ENCODE measurements around the gene SORBS1.
A peak's percentile ranks its signal among the peaks of the same experiment; 100 is the strongest.

SORBS1 gene

DNA sequence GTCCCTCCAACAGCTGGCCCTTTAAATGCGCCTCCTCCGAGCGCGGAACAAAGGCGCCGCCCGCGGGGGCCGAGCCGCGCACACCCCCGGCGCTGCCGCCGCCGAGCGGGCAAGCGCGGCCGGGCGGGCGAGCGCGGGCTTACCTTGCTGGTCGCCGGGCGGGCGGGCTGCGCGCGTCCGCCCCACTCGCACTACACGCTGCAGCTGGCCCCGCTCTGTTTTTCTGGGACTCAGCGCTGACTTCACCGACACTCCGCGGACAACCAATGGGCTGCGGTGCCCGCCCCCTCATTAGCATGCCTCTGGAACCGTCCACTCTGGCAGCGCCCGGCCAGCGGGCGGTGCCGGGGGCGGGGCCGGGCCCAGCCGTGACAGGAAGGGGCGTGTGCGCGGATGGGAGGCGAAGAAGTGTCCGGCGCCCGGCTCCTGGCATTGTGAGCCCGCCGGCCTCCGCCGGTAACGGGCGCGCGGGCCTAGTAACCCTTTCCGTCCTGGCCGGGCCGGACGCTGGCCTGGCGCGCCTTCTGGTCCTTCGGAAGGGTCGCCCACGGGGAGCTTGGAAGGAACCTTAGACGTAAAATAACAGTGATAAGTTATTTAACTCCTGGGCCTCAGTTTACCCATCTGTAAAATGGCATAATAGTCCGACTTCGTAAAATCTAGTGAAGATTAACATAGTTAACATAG, at the start of gene SORBS1:
TSS of gene SORBS1 (minus strand) at position 195 of the 687 bp plus-strand sequence. CDS start 120,236 bp downstream, outside the sequence.
- peak; percentile 95 for DNase-seq

DNA sequence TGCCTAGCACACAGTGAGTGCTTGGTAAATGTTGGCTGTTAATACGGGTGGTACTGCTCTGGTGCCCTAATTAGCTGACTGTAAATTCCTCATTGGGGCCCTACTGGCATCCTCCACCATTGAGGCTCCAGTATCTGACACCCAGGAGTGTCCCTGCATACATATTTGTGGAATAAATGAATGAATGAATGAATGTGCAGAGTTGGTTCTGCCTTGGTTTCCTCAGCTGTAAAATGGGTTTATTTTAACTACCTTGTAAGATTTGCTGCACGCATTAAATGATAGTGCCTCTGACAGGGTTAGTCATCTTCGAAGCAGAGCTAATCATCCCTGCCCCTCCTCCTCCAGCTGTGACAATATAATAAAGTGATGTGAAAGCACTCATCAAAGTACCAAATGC, 49.6 kb upstream of the SORBS1 start:
- DNase-seq = no peak

DNA sequence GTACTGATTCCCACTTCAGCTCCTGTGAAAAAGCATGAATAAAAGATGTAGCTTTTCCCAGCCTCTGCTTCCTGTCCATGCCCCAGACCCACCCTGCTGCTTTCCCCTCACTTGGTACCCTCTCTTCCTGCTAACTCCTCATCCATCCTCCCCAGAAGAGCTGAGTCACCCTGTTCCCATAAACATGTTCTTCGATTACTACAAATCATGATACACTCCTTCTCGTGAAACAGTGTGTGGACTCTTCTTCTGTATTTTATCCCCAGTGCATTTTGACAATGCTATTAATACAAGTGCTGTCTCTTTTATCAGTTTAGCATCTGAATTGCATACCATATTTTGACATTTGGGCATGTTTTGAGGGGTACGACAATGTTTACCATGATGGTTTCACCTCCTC, 45.8 kb upstream of the SORBS1 start:
- no peak for DNase-seq

DNA sequence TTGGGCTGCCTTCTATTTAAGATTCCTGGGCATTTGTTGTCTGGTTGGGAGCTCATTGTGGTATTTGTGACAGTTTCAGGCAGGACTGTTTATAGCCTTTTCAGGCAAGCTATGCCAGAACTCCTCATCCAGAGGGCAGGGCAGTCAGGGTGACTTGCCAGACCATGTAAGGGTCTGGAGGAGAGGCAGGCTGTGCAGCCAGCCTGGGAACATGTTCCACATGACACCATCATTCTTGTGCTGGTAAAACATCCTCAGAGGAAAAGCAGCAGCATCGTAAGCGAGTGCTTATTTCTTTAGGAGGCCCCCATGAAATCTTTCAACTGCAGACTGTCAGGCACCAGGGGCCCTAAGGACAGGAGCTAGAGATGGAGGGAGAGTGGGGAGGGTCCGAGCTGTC, 44.0 kb upstream of the SORBS1 start:
- DNase-seq = no peak

DNA sequence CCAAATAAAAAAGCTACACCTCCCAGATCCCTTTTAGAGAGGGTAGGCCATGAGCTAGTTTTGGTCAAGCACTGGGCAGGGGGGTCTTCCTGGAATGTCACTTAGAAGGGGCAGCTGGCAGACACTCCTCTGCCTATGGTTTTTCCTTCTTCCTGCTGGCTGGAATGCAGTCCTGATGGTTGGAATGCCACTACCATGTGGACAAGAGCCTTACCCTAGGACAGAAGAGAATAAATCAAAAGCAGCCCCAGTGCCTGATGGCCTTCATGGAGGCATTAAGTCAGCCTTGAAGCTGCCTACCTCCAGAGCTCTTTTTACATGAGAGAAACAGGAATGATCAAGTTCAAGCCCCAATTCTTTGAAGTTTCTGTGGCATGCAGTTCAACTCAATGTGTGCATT, 43.5 kb upstream of the SORBS1 start:
- no peak for DNase-seq

DNA sequence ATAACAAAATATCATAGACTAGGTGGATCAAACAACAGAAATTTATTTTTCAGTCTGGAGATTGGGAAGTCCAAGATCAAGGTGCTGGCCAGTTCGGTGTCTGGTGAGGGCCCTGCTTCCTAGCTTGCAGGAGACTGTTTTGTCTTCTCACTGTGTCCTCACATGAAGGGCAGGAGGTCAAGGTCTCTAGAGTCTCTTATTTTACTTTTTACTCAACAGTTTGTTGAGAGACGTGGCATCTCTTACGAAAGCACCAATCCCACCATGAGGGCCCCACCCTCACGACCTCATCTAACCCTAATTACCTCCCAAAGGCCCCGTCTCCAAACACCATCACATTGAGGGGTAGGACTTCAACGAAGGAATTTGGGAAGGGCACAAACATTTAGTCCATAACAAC, 41.2 kb upstream of the SORBS1 start:
- no peak for DNase-seq

DNA sequence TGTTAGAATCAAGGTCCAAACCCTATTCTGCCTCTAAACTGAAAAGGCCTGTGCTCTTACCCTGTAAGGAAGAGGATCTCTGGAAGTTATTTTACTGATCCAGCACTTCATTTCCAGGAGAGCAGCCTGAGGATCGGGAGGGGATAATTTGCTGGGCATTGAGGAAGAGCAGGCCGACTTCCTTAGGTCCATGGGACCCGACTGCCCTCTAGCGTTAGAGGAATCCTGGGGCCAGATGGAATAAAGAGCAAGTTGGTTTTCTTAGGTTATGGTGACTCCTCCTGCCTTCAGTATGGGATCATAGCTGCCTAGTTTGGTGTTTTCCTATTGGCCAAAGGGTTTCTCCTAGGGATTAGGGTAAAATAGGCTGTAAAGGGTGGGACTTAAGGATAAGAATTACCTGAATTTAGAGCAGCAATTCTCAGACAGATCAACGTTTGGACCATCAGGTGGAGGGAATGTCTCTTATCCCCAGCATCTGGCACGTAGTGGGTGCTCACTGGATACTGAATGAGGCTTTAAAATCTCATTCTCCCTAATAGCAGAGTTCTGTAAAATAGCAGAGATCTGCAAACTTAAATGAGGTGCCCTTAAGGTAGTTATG, 40.0 kb upstream of the SORBS1 start:
- peak; percentile 80 for DNase-seq

DNA sequence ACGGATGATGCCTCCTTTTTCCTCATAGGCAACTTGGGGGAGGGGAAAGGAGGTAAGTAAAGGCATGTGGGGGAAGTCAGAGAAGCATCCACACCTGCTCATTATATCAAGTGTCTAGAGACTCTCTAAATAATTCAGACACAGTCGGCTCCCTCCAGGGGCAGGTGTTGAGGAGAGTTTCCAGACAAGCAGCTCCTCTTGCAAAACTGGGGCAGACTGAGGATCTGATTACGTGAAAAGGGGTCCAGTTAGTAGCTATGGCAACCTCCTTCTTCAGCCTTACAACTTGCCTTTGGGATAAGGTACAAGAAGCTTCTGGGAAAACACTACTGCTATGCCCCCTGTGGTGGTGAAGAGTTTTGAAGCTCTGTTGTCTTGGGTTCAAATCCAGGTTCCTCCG, 39.0 kb upstream of the SORBS1 start:
- no peak for DNase-seq

DNA sequence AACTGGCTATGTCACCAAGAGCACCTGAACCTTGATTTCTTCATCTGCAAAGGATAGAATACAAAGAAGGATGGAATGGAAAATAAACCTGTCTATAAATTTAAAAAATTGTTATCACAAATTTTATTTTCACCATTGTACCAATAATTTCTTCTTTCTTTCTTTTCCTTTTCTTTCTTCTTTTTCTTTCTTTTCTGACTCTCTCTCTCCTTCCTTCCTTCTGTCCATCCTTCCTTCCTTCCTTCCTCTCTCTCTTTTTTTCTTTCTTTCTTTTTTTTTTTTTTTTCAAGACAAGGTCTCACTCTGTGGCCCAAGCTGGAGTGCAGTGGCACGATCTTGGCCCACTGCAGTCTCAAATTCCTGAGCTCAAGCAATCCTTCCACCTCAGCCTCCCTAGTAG, 36.6 kb upstream of the SORBS1 start:
- no peak for DNase-seq

DNA sequence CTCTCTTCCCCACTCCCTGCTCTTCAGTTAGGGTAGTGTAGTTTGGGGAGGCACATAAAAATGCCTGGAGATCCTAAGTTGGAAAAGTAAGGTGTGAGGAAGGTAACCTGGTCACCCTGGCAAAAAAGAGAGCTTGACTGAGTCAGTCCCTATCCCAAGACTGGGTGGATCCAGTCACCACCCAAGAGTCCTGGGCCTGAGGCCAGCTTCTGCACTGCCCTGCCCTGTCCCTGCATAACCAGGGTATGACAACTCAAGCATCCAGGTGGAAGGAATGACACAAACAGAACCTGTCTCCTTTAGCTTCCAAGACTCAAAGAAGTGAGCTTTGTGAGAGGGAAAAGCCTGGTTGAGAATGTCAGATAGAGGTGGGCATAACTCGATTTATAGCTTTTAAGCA, 26.9 kb upstream of the SORBS1 start:
- DNase-seq = no peak

DNA sequence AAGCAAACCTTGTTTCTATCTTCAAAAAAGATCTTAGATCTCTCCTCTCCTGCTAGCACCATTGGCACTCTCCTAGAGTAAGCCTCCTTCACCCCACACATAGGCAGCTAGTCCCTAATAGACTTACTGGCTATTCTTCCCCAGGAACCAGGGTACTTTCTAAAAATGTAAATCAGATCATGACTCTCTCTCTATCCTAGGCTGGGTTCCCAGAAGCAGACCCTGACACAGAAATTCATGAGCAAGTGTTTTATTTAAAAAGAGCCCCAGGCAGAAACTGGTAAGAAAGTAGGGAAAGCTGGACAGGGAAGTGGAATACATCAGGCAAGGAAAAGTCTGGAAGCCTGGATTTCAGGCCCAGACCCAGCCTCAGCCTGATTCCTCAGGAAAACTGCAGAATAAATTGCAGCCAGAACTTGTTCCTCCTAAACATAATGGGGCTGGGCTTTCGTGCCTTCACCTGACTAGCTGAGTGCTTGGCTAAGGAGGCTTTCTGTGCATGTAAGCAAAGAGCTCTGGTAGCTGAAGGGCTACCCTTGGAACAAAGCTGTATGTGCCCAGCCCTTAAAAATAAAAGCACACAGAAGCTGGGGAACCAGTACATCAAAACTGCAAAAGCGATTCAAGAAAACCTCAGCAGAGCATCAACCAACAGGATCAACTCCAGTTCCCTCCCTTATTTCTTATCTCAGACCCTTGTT, 18.8 kb upstream of the SORBS1 start:
- no peak for DNase-seq

DNA sequence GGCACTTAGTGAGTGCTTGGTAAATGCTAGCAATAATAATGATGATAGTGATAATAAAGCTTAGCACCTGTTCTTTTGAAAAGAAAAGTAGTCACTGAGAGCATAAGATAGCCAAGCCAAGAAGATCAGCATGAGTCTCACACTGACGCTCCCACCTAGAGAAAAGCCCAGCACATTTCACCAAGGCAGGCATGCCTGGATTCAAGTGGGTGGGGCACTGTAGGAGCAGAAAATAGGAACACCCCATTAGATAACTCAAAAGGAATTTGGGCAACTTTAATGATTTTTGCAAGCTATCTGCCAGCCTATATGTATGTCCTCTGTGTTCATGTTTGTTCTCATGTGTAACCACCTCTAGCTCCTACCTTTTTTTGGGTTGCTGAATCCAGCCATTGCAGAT, 18.1 kb upstream of the SORBS1 start:
- DNase-seq = no peak

DNA sequence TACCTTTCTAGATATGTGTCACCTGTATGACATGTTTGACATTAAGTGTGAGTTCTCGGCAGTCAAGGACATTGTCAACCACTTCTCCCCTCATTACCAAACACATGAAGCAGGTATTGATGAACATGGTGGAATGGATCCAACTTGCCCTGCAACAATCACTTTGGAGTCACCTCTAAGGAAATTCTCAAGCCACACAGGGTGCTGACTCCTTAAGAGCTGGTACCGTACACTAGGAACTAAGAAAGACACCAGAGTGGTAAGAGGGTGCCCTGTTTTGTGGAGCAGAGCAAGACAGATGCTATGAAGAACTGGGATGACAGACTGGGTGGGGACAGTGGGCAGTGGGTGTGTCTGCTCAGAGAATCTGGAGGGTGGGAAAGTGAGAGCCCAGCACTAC, 17.4 kb upstream of the SORBS1 start:
- DNase-seq = no peak

DNA sequence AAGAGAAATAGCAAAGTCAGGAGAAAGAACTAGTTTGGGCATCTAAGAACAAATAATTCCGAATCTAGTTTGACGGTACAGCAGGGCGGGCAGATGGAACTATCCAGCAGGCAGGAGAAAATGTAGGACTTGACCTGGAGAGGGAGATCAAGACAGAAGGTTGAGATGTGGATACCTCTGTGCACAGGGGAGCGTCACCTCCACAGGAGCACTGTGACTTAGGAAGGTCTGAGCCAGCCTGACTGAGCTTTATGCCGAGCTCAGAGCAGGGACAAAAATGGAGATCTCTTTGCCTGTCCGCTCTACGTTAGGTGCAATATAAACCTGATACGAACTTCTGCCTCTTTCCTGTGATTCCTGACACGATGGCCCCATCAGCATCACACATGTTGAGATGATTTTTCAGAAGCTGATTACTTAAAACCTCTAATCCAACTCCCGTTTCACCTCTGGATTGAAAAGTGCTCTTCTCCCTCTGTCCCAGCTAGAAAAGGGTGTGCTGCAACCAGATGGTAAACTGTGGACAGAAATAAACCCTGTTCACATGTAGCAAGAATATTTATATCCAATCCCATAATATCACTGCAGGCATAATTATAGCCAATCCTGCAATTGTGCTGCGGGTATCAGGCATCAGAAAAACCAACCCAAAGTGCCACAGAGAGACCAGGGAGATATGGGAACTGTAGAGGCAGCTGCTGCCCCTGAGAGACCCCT, 13.6 kb upstream of the SORBS1 start:
- no peak for DNase-seq

DNA sequence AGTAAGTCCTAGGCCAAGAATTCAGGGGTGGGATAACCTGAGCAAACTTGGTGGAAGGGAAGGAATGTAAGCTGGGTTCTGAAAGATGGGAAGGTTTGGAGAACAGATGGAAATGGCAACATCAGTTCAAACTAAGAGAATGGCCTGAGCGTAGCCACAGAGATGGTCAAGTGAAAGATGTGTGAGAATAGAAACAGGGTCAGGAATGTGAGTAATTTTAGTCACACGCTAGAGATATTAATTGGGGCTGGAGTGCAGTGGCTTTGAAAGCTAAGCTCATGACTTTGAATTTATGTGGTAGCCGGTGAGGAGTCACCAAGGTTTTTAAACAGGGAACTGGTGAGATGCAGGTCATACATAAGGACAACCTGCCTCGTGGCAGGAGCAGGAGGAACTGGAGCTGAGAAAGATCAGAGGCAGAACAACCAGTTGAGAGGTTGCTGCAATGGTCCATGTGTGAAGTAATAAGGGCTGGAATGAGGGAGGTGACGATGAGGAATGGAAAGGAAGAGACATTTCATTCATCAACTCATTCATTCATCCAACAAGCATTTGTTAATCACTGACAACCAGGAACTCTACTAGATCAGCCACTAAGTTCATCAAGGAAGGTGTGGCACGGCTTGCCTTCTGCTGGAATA, 12.9 kb upstream of the SORBS1 start:
- DNase-seq = no peak

DNA sequence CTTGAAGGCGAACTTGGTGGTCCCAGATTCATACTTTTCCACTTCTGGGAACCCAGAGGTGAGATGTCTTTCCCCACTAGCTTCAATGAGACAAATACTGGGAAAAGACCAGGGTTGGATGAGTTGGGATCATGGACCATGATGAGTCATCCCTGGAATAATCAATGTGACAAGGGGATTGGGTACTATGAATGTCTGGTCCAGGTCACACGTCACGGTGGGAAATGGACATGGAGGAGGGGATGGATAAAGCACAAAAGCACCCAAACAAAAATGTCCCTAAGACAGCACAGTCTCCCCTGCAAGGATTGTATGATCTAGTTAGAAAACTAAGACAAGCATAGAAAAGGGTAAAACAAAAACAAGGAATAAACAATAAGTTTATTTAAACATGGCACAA, 12.4 kb upstream of the SORBS1 start:
- no peak for DNase-seq

DNA sequence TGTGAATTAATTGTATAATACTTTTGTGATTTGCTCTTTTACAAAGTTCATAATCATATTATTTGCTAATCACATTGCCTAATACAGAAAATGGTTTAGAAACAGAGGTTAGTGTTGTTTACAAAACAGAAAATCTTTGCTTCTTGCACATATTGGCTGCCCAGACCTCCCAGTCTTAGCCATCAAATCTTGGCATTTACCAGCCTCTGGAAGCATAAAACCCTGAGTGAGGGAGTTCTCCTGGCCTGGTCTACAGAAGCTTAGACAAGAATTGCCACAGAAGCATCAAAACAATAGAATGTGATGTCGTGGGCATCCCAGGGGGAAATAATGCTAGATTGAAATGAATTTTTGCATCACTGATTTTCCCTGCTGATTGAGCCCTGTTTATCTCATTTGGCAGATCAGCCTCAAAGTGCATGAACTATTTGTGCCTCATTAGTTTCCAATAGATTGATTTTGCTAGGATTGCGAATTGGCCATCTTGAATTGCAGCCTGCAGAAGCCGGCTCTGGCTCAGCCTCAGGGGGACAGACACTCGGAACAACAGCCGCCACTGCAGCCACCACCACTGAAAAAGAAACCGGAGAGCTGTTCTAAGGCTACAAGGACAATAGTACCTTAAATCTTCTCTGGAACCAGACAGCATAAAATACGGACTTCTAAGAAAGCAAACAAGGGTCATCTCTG, 11.1 kb upstream of the SORBS1 start:
- DNase-seq = no peak

DNA sequence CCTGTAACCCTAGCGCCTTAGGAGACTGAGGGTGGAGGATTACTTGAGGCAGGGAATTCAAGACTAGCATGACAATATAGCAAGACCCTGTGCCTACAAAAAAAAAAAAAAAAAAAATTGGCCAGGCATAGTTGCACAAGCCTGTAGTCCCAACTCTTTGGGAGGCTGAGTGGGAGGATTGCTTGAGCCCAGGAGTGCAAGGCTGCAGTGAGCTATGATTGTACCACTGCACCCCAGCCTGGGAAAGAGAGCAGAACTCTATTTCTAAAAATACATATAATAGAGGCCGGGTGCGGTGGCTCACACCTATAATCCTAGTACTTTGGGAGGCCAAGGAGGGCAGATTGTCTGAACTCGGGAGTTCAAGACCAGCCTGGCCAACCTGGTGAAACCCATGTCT, 10.2 kb upstream of the SORBS1 start:
- DNase-seq = no peak

DNA sequence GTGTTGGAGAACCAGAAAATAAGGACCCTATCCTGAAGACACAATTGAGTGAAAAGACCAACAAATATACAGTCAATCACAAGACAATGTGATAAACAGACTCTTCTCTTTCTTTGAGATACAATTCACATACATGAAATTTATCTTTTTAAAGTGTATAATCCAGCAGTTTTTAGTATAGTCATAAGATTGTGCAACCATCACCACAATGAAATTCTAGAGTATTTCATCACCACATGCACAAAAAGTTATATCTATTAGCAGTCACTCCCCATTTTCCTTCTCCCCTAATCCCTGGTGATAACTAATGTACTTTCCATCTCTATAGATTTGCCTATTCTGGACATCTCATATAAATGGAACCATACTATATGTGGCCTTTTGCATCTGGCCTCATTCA, 8.2 kb upstream of the SORBS1 start:
- DNase-seq = no peak

DNA sequence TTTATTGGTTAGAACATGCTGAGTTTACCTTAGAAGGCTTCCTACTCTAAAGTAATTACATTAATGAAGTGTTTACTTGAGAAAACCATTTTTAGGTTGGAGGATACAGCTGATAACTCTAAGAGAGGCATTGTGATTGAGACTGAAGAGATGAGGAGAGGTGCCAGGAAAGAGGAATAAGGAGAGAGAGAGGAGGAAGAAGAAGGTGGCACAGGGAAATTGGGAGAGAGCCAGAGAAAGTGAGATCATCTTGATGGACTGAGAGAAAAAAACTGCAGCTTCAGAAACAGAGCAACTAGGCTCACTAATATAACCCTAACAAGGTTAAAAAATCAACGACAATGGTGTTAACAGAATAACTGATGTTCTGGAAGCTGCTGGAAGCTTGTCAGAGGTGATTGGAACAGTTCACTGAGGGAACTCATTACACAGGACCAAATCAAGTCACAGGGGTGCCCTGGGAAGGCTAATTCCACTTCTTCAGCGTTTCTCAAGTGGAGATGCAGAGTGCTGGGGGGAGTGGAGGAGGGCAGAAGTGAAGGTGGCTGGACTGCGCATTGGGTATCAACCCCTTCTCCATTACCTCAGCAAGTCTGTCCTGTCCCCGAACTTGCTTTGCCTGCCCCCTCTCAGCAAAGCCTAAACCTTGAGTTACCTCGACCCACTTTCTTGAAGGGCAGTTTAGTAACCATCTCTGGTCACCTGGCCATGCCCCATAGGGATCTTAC, 6.9 kb upstream of the SORBS1 start:
- DNase-seq = no peak

DNA sequence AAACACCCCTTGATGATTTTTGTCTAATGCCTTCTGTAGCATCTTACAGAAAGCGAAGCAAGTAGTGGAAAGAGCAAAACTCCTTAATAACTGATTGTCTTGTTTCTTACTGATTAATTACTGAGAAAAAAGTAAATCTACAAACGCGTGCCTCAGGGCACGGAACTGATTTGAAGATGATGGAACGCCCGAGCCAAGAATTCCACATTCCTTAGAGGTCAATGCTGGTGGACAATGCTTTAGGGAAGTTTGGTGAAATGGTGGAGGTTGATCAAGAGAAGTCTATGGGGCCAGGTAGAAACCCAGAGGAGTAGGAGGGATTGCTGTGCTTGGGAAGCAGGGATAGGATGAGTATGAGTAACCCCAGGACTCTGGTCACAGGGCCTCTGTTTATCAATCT, 5.0 kb upstream of the SORBS1 start:
- DNase-seq = no peak

DNA sequence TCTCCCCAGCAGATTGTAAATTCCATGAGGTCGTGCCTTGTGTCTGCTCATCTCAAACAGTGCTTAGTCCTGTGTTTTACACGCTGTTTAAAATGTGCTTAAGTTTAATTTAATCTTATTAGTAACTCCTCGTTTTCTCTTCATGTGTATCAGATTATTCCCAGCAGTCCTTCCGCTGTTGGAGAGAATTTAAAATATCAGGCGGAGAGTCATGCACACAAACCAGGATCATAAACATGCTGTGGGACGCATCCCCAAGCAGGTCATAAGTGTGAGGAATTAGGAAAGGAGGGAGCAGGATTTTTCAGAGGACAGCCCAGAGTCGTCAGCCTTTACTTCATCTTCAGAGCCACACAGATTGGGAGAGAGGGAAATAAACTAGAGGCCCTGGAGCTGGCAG, 4.2 kb upstream of the SORBS1 start:
- no peak for DNase-seq

Measured in fibroblast of skin of right biceps (primary cell).